HUES48 (cell line): ENCODE data around the gene RPS14.

Experiments
- H3K27ac ChIP-seq: one replicate; pipeline ENCODE4 v1.7.0; 2013; ENCODE audit warnings: low read depth, low read length, inconsistent platforms
- H3K27me3 ChIP-seq: 2 replicates; pipeline ENCODE4 v1.6.1; 2013; ENCODE audit warnings: mild to moderate bottlenecking, low read length; ENCODE audit not compliant: control insufficient read depth, insufficient read depth
- H3K36me3 ChIP-seq: 2 replicates; pipeline ENCODE4 v1.6.1; 2013; ENCODE audit warnings: low read length; ENCODE audit not compliant: control insufficient read depth, insufficient read depth
- H3K4me1 ChIP-seq: 2 replicates; pipeline ENCODE4 v1.6.1; 2013; ENCODE audit warnings: mild to moderate bottlenecking, low read length; ENCODE audit not compliant: control insufficient read depth, insufficient read depth
- H3K4me3 ChIP-seq: 2 replicates; pipeline ENCODE4 v1.5.1; 2013; ENCODE audit warnings: mild to moderate bottlenecking, low read depth, low read length
- H3K9ac ChIP-seq: 2 replicates; pipeline ENCODE4 v1.6.1; 2013; ENCODE audit warnings: mild to moderate bottlenecking, low read depth, low read length, moderate library complexity
- H3K9me3 ChIP-seq: 2 replicates; pipeline ENCODE4 v1.6.1; 2013; ENCODE audit warnings: low read length; ENCODE audit not compliant: control insufficient read depth, insufficient read depth

Gene RPS14

DNA sequence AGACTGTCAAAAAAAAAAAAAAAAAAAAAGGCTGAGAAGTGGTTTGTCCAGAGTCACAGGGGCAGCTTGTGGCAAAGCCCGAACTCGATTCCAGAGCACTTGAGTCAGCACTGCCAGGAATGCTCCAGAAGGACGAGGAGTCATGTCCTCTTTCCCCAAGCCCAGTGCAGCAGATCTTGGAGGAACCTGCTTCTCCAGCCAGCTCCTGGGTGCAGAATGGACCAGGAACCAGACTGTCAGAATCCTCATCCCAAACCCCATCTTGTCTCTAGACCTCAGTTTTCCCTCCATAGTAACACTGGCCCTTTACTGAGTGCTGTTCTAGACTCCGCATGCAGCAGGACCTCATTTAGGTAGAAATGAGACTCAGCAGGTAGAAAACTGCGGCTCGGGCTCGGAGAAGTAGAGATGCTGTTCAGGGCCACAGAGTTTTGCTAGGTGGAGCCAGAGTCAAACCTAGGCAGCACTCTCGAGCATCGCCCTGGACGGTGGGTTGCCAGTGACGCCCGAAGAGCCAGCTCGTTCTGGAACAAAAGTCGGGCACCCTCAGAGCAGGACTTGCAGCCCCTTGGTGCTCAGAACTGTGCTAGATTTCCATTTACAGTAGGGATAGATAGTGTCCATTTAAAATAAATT is 52.3 kb downstream of the RPS14 start:
- H3K9ac ChIP-seq = no peak overlapping the region
- H3K9me3 ChIP-seq = no peaks in the 10 kb centered on the region
- no peaks in the 10 kb centered on the region for H3K27me3 ChIP-seq
- no peak overlapping the region for H3K4me3 ChIP-seq
- no peaks in the 10 kb centered on the region for H3K4me1 ChIP-seq
- no peak overlapping the region for H3K27ac ChIP-seq
- peaks cover 92% of the 10 kb centered on the region for H3K36me3 ChIP-seq

DNA sequence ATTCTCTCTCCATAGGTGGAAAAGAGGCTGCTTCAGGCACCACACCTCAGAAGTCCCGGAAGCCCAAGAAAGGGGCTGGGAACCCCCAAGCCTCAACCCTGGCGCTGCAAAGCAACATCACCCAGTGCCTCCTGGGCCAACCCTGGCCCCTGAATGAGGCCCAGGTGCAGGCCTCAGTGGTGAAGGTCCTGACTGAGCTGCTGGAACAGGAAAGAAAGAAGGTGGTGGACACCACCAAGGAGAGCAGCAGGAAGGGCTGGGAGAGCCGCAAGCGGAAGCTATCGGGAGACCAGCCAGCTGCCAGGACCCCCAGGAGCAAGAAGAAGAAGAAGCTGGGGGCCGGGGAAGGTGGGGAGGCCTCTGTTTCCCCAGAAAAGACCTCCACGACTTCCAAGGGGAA is 53.3 kb downstream of the RPS14 start:
- no peak overlapping the region for H3K27ac ChIP-seq
- H3K4me3 ChIP-seq = no peak overlapping the region
- peaks cover 96% of the 10 kb centered on the region for H3K36me3 ChIP-seq
- no peaks in the 10 kb centered on the region for H3K27me3 ChIP-seq
- H3K9ac ChIP-seq = no peak overlapping the region
- no peaks in the 10 kb centered on the region for H3K4me1 ChIP-seq
- H3K9me3 ChIP-seq = no peaks in the 10 kb centered on the region

GRCh38 chr5:150395688-150395975 is 53.9 kb downstream of the RPS14 start:
- Histone ChIP-seq H3K36me3 (peaks cover 96% of the 10 kb centered on the region), H3K27ac (no peak overlapping the region), H3K9me3 (no peaks in the 10 kb centered on the region)

DNA sequence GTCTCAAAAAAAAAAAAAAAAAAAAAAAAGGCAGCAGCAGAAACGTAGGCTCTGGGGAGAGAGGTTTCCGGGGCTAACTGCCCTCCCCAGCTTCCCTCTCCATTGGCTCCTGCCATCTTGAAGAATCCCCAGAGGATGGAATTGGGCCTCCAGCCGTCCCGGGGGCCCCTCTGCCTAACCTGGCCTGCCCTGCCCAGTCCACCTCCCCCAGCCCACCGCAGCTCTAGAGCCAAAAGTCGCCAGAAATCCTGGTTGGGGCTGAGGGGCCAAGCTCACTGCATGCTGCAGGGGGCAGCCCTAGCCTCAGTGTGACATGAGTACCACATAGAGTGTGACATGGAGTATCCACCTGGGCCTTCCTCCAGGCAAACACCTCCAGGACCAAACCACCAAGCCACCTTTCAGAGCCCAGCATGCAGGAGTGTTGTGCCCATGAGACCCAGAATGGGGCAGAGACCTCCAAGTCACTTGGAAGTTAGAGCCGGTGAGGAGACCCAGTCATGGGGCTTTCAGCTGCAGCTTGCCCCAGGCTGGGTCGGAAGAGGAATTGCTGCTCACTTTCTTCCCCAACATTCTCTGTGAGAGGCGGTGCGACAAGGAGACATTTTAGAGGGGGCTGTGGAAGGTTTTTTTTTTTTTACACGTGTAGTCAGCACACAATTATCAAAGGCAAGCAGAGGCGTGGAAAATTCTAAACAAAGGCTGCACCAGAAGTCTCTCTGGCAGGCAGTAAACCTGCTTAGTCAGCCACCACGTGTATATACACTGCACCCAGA is 54.4 kb downstream of the RPS14 start:
- Histone ChIP-seq H3K4me1 (no peaks in the 10 kb centered on the region), H3K27me3 (no peaks in the 10 kb centered on the region), H3K4me3 (no peak overlapping the region), H3K27ac (no peak overlapping the region), H3K9me3 (no peaks in the 10 kb centered on the region), H3K36me3 (peaks cover 96% of the 10 kb centered on the region), H3K9ac (no peak overlapping the region)

More at GRCh38 chr5:150395688-150395975, 53.9 kb downstream of the RPS14 start:
- no peak overlapping the region for H3K9ac ChIP-seq
- H3K27me3 ChIP-seq = no peaks in the 10 kb centered on the region
- H3K4me3 ChIP-seq = no peak overlapping the region
- H3K4me1 ChIP-seq = no peaks in the 10 kb centered on the region

- H3K9ac ChIP-seq = no peak overlapping the region
- no peaks in the 10 kb centered on the region for H3K9me3 ChIP-seq
- no peak overlapping the region for H3K27ac ChIP-seq
- no peaks in the 10 kb centered on the region for H3K4me1 ChIP-seq
- H3K4me3 ChIP-seq = no peak overlapping the region
- H3K27me3 ChIP-seq = no peaks in the 10 kb centered on the region
- peaks cover 96% of the 10 kb centered on the region for H3K36me3 ChIP-seq
These were observed 55.4 kb downstream of the RPS14 start for GRCh38 chr5:150394131-150394530.

- no peak overlapping the region for H3K27ac ChIP-seq
- H3K27me3 ChIP-seq = no peaks in the 10 kb centered on the region
- H3K9me3 ChIP-seq = no peaks in the 10 kb centered on the region
- no peak overlapping the region for H3K9ac ChIP-seq
- H3K36me3 ChIP-seq = peaks cover 96% of the 10 kb centered on the region
- no peaks in the 10 kb centered on the region for H3K4me1 ChIP-seq
- no peak overlapping the region for H3K4me3 ChIP-seq
These were observed 56.4 kb downstream of the RPS14 start for GRCh38 chr5:150393096-150393645.

DNA sequence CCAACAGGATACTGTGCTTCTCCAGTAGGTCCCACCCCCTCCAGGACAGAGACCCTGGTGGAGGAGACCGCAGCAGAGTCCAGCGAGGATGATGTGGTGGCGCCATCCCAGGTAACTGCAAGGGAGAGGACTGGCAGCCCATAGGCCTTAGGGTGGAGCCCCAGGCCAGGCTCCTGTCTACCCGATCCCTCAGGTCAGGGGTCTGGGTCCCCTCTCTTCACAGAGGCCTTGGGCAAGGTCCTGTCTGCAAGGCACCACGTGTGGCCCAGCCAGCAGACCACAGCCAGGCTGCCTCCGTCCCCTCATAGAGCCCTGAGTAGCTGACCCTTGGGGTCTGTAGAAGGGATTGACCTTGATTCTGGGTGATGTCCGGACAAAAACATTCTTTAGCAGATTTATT is 56.9 kb downstream of the RPS14 start:
- H3K9me3 ChIP-seq = no peaks in the 10 kb centered on the region
- H3K27ac ChIP-seq = no peak overlapping the region
- peaks cover 96% of the 10 kb centered on the region for H3K36me3 ChIP-seq
- H3K27me3 ChIP-seq = no peaks in the 10 kb centered on the region
- no peak overlapping the region for H3K4me3 ChIP-seq
- no peaks in the 10 kb centered on the region for H3K4me1 ChIP-seq
- H3K9ac ChIP-seq = no peak overlapping the region
